Measurements from ENCODE around the gene LHX4. TPM values are rescaled to one million over a fixed set of nuclear protein-coding genes. Genes with fewer than 3 reads are reported as not detected.

LHX4 gene
- polyA plus RNA-seq, 6 donors from 2014 or later = 0.12 to 0.42 (median 0.23) TPM; not detected in 1

GRCh38 chr1:180234369-180235076, 4.5 kb downstream of the LHX4 start:
- no peak for DNase-seq
- Mint-ChIP-seq H3K9me3 (peaks cover 0 to 9% (median 4%) of the 10 kb centered on the region in 7 donors), H3K27ac (peak overlapping the region in 2 of 6 donors; percentile 65 to 91), H3K4me1 (peaks cover 27 to 44% (median 44%) of the 10 kb centered on the region in 3 donors), H3K36me3 (no peaks in the 10 kb centered on the region), H3K4me3 (peak overlapping the region; percentile 38 to 88 (median 75)), H3K27me3 (peaks cover 71 to 81% (median 74%) of the 10 kb centered on the region in 3 donors)
- ATAC-seq (ENCODE audit: low read depth in 2 of 2) = no peak

GRCh38 chr1:180235077-180235501, 5.0 kb downstream of the LHX4 start:
- Mint-ChIP-seq H3K27me3 (peaks cover 77 to 86% (median 79%) of the 10 kb centered on the region in 3 donors), H3K36me3 (no peaks in the 10 kb centered on the region), H3K27ac (peak overlapping the region in 2 of 6 donors; percentile 42 to 91), H3K4me1 (peaks cover 27 to 44% (median 44%) of the 10 kb centered on the region in 3 donors), H3K9me3 (peaks cover 0 to 9% (median 4%) of the 10 kb centered on the region in 7 donors), H3K4me3 (peak overlapping the region in 7 of 8 donors; percentile 35 to 88 (median 75))
- no peak for ATAC-seq (ENCODE audit: low read depth in 2 of 2)
- DNase-seq = no peak

- ATAC-seq (ENCODE audit: low read depth in 2 of 2) (no peak), DNase-seq (no peak)
- H3K4me3 Mint-ChIP-seq = peak overlapping the region in 7 of 8 donors; percentile 35 to 88 (median 75)
- peaks cover 27 to 44% (median 44%) of the 10 kb centered on the region in 3 donors for H3K4me1 Mint-ChIP-seq
- peaks cover 0 to 9% (median 4%) of the 10 kb centered on the region in 7 donors for H3K9me3 Mint-ChIP-seq
- peak overlapping the region in 1 of 6 donors; percentile 42 for H3K27ac Mint-ChIP-seq
- peaks cover 82 to 87% (median 85%) of the 10 kb centered on the region in 3 donors for H3K27me3 Mint-ChIP-seq
- no peaks in the 10 kb centered on the region for H3K36me3 Mint-ChIP-seq
Measured at GRCh38 chr1:180235502-180236239, 5.6 kb downstream of the LHX4 start.

- Mint-ChIP-seq H3K4me3 (peak overlapping the region in 5 of 8 donors; percentile 1 to 88 (median 56)), H3K27ac (no peak overlapping the region), H3K27me3 (peaks cover 89 to 95% (median 94%) of the 10 kb centered on the region in 3 donors), H3K36me3 (no peaks in the 10 kb centered on the region), H3K9me3 (peaks cover 0 to 9% (median 4%) of the 10 kb centered on the region in 7 donors), H3K4me1 (peaks cover 23 to 40% (median 37%) of the 10 kb centered on the region in 3 donors)
- no peak for DNase-seq
- ATAC-seq (ENCODE audit: low read depth in 2 of 2) = no peak
Measured at GRCh38 chr1:180236698-180237509, 6.8 kb downstream of the LHX4 start.

GRCh38 chr1:180237869-180238476, 7.9 kb downstream of the LHX4 start:
- DNase-seq (no peak), ATAC-seq (ENCODE audit: low read depth in 2 of 2) (no peak)
- Mint-ChIP-seq H3K4me3 (no peak overlapping the region), H3K27me3 (peaks cover 85 to 95% (median 94%) of the 10 kb centered on the region in 3 donors), H3K36me3 (no peaks in the 10 kb centered on the region), H3K9me3 (peaks cover 0 to 9% (median 4%) of the 10 kb centered on the region in 7 donors), H3K27ac (no peak overlapping the region), H3K4me1 (peaks cover 20 to 32% (median 30%) of the 10 kb centered on the region in 3 donors)

GRCh38 chr1:180238675-180239074, 8.6 kb downstream of the LHX4 start:
- peaks cover 80 to 92% (median 91%) of the 10 kb centered on the region in 3 donors for H3K27me3 Mint-ChIP-seq
- ATAC-seq (ENCODE audit: low read depth in 2 of 2) = no peak
- no peaks in the 10 kb centered on the region for H3K36me3 Mint-ChIP-seq
- no peak for DNase-seq
- H3K4me1 Mint-ChIP-seq = peaks cover 20 to 30% (median 27%) of the 10 kb centered on the region in 3 donors
- no peak overlapping the region for H3K4me3 Mint-ChIP-seq
- no peak overlapping the region for H3K27ac Mint-ChIP-seq
- peaks cover 0 to 9% (median 4%) of the 10 kb centered on the region in 7 donors for H3K9me3 Mint-ChIP-seq

- DNase-seq (no peak), ATAC-seq (ENCODE audit: low read depth in 2 of 2) (no peak)
- Mint-ChIP-seq H3K4me3 (peak overlapping the region in 1 of 8 donors; percentile 25), H3K4me1 (peaks cover 13 to 23% (median 20%) of the 10 kb centered on the region in 3 donors), H3K27ac (peak overlapping the region in 1 of 6 donors; percentile 19), H3K27me3 (peaks cover 79 to 92% (median 90%) of the 10 kb centered on the region in 3 donors), H3K9me3 (peaks cover 0 to 7% (median 2%) of the 10 kb centered on the region in 7 donors), H3K36me3 (no peaks in the 10 kb centered on the region)
Measured at GRCh38 chr1:180239145-180240096, 9.4 kb downstream of the LHX4 start.

GRCh38 chr1:180241716-180242544, 11.9 kb downstream of the LHX4 start:
- H3K36me3 Mint-ChIP-seq = no peaks in the 10 kb centered on the region
- peaks cover 0 to 3% (median 3%) of the 10 kb centered on the region in 3 donors for H3K4me1 Mint-ChIP-seq
- H3K4me3 Mint-ChIP-seq = no peak overlapping the region
- H3K27ac Mint-ChIP-seq = no peak overlapping the region
- ATAC-seq (ENCODE audit: low read depth in 2 of 2) = no peak
- no peak for DNase-seq
- H3K27me3 Mint-ChIP-seq = peaks cover 62 to 83% (median 82%) of the 10 kb centered on the region in 3 donors
- peaks cover 0 to 4% (median 0%) of the 10 kb centered on the region in 7 donors for H3K9me3 Mint-ChIP-seq

- Mint-ChIP-seq H3K27me3 (peaks cover 46 to 68% (median 67%) of the 10 kb centered on the region in 3 donors), H3K9me3 (peaks cover 0 to 4% (median 0%) of the 10 kb centered on the region in 7 donors), H3K4me3 (no peak overlapping the region), H3K27ac (no peak overlapping the region), H3K4me1 (peaks cover 0 to 3% (median 0%) of the 10 kb centered on the region in 3 donors), H3K36me3 (no peaks in the 10 kb centered on the region)
- ATAC-seq (ENCODE audit: low read depth in 2 of 2) = no peak
- no peak for DNase-seq
Measured at GRCh38 chr1:180243517-180244221, 13.6 kb downstream of the LHX4 start.

GRCh38 chr1:180244840-180245239, 14.8 kb downstream of the LHX4 start:
- no peaks in the 10 kb centered on the region for H3K36me3 Mint-ChIP-seq
- ATAC-seq (ENCODE audit: low read depth in 2 of 2) (no peak), DNase-seq (no peak)
- H3K27me3 Mint-ChIP-seq = peaks cover 37 to 64% (median 62%) of the 10 kb centered on the region in 3 donors
- H3K9me3 Mint-ChIP-seq = peaks cover 0 to 2% (median 0%) of the 10 kb centered on the region in 7 donors
- peaks cover 0 to 3% (median 0%) of the 10 kb centered on the region in 3 donors for H3K4me1 Mint-ChIP-seq
- H3K27ac Mint-ChIP-seq = peak overlapping the region in 1 of 6 donors; percentile 21
- no peak overlapping the region for H3K4me3 Mint-ChIP-seq
